ENCODE data around the gene CLCN4.

The CLCN4 gene

GRCh38 chrX:10156199-10157031 lies at the start of gene CLCN4:
Gene CLCN4 (plus strand): TSS chrX:10156975. CDS start chrX:10185033, 28,058 bp downstream.
- DNase-seq, result peak; percentile 30

GRCh38 chrX:10107483-10107882 lies 49.3 kb upstream of the CLCN4 start:
- no peak for DNase-seq

- DNase-seq, result no peak
Measured at GRCh38 chrX:10108288-10108687, 48.5 kb upstream of the CLCN4 start.

GRCh38 chrX:10109695-10110094 lies 47.1 kb upstream of the CLCN4 start:
- no peak for DNase-seq

- DNase-seq, result no peak
Measured at GRCh38 chrX:10110316-10110935, 46.3 kb upstream of the CLCN4 start.

GRCh38 chrX:10110984-10111363 lies 45.8 kb upstream of the CLCN4 start:
- no peak for DNase-seq

GRCh38 chrX:10111364-10112148 lies 45.2 kb upstream of the CLCN4 start:
- DNase-seq, result no peak

- no peak for DNase-seq
Measured at GRCh38 chrX:10112510-10112909, 44.3 kb upstream of the CLCN4 start.

GRCh38 chrX:10115082-10115481 lies 41.7 kb upstream of the CLCN4 start:
- DNase-seq, result no peak

GRCh38 chrX:10117301-10117700 lies 39.5 kb upstream of the CLCN4 start:
- DNase-seq, result no peak

- DNase-seq, result no peak
Measured at GRCh38 chrX:10117864-10118377, 38.9 kb upstream of the CLCN4 start.

- DNase-seq, result no peak
Measured at GRCh38 chrX:10118530-10118929, 38.2 kb upstream of the CLCN4 start.

- DNase-seq, result peak; percentile 44
Measured at GRCh38 chrX:10119399-10119990, 37.3 kb upstream of the CLCN4 start.

- DNase-seq, result no peak
Measured at GRCh38 chrX:10120331-10120730, 36.4 kb upstream of the CLCN4 start.

- no peak for DNase-seq
Measured at GRCh38 chrX:10120828-10121227, 35.9 kb upstream of the CLCN4 start.

- DNase-seq, result no peak
Measured at GRCh38 chrX:10121787-10122186, 35.0 kb upstream of the CLCN4 start.

GRCh38 chrX:10124506-10125247 lies 32.1 kb upstream of the CLCN4 start:
- no peak for DNase-seq

- no peak for DNase-seq
Measured at GRCh38 chrX:10125248-10125615, 31.5 kb upstream of the CLCN4 start.

- DNase-seq, result no peak
Measured at GRCh38 chrX:10126044-10126443, 30.7 kb upstream of the CLCN4 start.

GRCh38 chrX:10126834-10127233 lies 29.9 kb upstream of the CLCN4 start:
- no peak for DNase-seq

GRCh38 chrX:10128386-10128785 lies 28.4 kb upstream of the CLCN4 start:
- no peak for DNase-seq

GRCh38 chrX:10129229-10129628 lies 27.5 kb upstream of the CLCN4 start:
- no peak for DNase-seq

All from NCI-H524 treated with DMSO at 0.1 percent for 48 hours (cell line).